HCT116 (cell line): Measurements from ENCODE around the gene STK36. TPM values are rescaled to one million over a fixed set of nuclear protein-coding genes. Genes with fewer than 3 reads are reported as not detected.

Experiments used
- ATAC-seq: fragments of 200-7000 bp; cut with Tn5 transposase; 2 replicates; pipeline ENCODE4 v1.9.1; 2020; ENCODE audit warnings: mild to moderate bottlenecking, moderate library complexity
- BruUV-seq: library from RNA; stranded (reverse); fragments of 400-500 nt; replicated peaks from 2 replicates; lab custom pipeline; 2021; lab: Mats Ljungman, UMichigan
- CTCF ChIA-PET: fragments of 300-600 bp; sonication (Branson Sonifier 250); formaldehyde crosslinking; loops from one replicate; lab custom pipeline; 2021; ENCODE audit warnings: antibody characterized with exemption; lab: Charles Lee
- POLR2A ChIA-PET: fragments of 300-600, 350-600 bp; sonication (Branson Sonifier 250); formaldehyde crosslinking; loops from one replicate; lab custom pipeline; 2021; ENCODE audit warnings: antibody characterized with exemption; lab: Charles Lee
- RAD21 ChIA-PET, 2 experiments: fragments of 300-600 bp; sonication (Branson Sonifier 250); formaldehyde crosslinking; loops; one replicate each; lab custom pipeline; 2023; ENCODE audit warnings: low total read pairs in 2 of 2; ENCODE audit not compliant: uncharacterized antibody in 2 of 2, unreplicated experiment in 2 of 2, low non-redundant PET in 1 of 2; lab: Charles Lee
- DNase-seq: peaks from one replicate; pipeline ENCODE4 v3.0.0-alpha.2; 2010; ENCODE audit warnings: low read depth, low spot score
- H2AFZ ChIP-seq: fragments of 200-600 bp; shearing (Covaris generic), sonication (generic); 2 replicates; pipeline ENCODE4 v1.6.1; 2017; ENCODE audit warnings: low read depth, mixed run types, mixed read lengths, antibody characterized with exemption, low read length; ENCODE audit not compliant: poor library complexity, severe bottlenecking
- H3K27ac ChIP-seq: 2 replicates; pipeline ENCODE4 v1.5.1; 2012; ENCODE audit warnings: low read depth, low read length
- H3K27me3 ChIP-seq: fragments of 200-600 bp; sonication (generic); 2 replicates; pipeline ENCODE4 v1.6.1; 2016; ENCODE audit warnings: mixed run types, low read length, mixed read lengths; ENCODE audit not compliant: insufficient read depth
- H3K36me3 ChIP-seq, 2 experiments: fragments of 200-500 bp in 1 of 2; fragments of 200-600 bp in 1 of 2; sonication (Bioruptor generic) in 1 of 2; sonication (generic) in 1 of 2; 2 replicates each; pipeline versions ENCODE4 v1.5.1 to v1.6.1; 2014 to 2016; ENCODE audit warnings: low read length in 2 of 2, inconsistent platforms in 1 of 2, mixed read lengths in 1 of 2, mixed run types in 1 of 2; ENCODE audit not compliant: insufficient read depth in 2 of 2, control insufficient read depth in 1 of 2
- H3K4me1 ChIP-seq, 2 experiments: fragments of 200-600 bp in 1 of 2; sonication (generic) in 1 of 2; 2 replicates each; pipeline versions ENCODE4 v1.5.1 to v1.6.1; 2012 to 2017; ENCODE audit warnings: low read length in 2 of 2, inconsistent platforms in 1 of 2, mild to moderate bottlenecking in 1 of 2, mixed read lengths in 1 of 2, mixed run types in 1 of 2, moderate library complexity in 1 of 2; ENCODE audit not compliant: insufficient read depth in 2 of 2, control insufficient read depth in 1 of 2
- H3K4me2 ChIP-seq: fragments of 200-600 bp; sonication (generic); 2 replicates; pipeline ENCODE4 v1.6.1; 2017; ENCODE audit warnings: mixed run types, low read length, mixed read lengths
- H3K4me3 ChIP-seq, 2 experiments: fragments of 200-600 bp in 1 of 2; sonication (generic) in 1 of 2; replicated peaks in 1 of 2; 2 replicates each; pipeline ENCODE4 v1.5.1; 2011 to 2016; ENCODE audit warnings: low read length in 2 of 2, control low read depth in 1 of 2, low read depth in 1 of 2, mild to moderate bottlenecking in 1 of 2, mixed read lengths in 1 of 2, mixed run types in 1 of 2
- H3K79me2 ChIP-seq: fragments of 200-600 bp; sonication (generic); 2 replicates; pipeline ENCODE4 v1.6.1; 2017; ENCODE audit warnings: mild to moderate bottlenecking, mixed run types, low read length, moderate library complexity, mixed read lengths; ENCODE audit not compliant: insufficient read depth
- H3K9ac ChIP-seq: fragments of 200-600 bp; sonication (generic); 2 replicates; pipeline ENCODE4 v1.6.1; 2016; ENCODE audit warnings: low read length, mixed read lengths
- H3K9me2 ChIP-seq: fragments of 200-600 bp; sonication (generic), shearing (Covaris generic); 2 replicates; pipeline ENCODE4 v1.6.1; 2017; ENCODE audit warnings: mixed run types, mild to moderate bottlenecking, moderate library complexity; ENCODE audit not compliant: insufficient read depth
- H3K9me3 ChIP-seq, 2 experiments: fragments of 200-500 bp in 1 of 2; fragments of 200-600 bp in 1 of 2; sonication (Bioruptor generic) in 1 of 2; sonication (generic) in 1 of 2; 2 replicates each; pipeline ENCODE4 v1.6.1; 2014 to 2017; ENCODE audit warnings: low read length in 2 of 2, mixed read lengths in 2 of 2, inconsistent platforms in 1 of 2, low read depth in 1 of 2, mild to moderate bottlenecking in 1 of 2, mixed run types in 1 of 2, moderate library complexity in 1 of 2; ENCODE audit not compliant: control insufficient read depth in 1 of 2, insufficient read depth in 1 of 2
- H4K20me1 ChIP-seq: fragments of 200-600 bp; sonication (generic), shearing (Covaris generic); 2 replicates; pipeline ENCODE4 v1.6.1; 2017; ENCODE audit warnings: mixed run types, mild to moderate bottlenecking, moderate library complexity; ENCODE audit not compliant: insufficient read depth
- CBX3 ChIP-seq: IDR thresholded peaks from 2 replicates; pipeline ENCODE4 v1.6.1; 2012; ENCODE audit warnings: low read depth
- EGR1 ChIP-seq: IDR thresholded peaks from 2 replicates; pipeline ENCODE4 v1.6.1; 2012; ENCODE audit warnings: low read depth
- ELF1 ChIP-seq: IDR thresholded peaks from 2 replicates; pipeline ENCODE4 v1.6.1; 2012; ENCODE audit warnings: low read depth, borderline replicate concordance
- EZH2 ChIP-seq: fragments of 200-600 bp; sonication (generic); IDR thresholded peaks from 2 replicates; pipeline ENCODE4 v1.6.1; 2017; ENCODE audit warnings: antibody characterized with exemption, mixed run types
- EZH2phosphoT487 ChIP-seq: fragments of 200-600 bp; IDR thresholded peaks from 2 replicates; pipeline ENCODE4 v1.6.1; 2018; ENCODE audit warnings: antibody characterized with exemption, borderline replicate concordance
- FOSL1 ChIP-seq: IDR thresholded peaks from 2 replicates; pipeline ENCODE4 v1.6.1; 2012; ENCODE audit warnings: low read depth
- JUND ChIP-seq: IDR thresholded peaks from 2 replicates; pipeline ENCODE4 v1.6.1; 2012
- POLR2A ChIP-seq: IDR thresholded peaks from 2 replicates; pipeline ENCODE4 v1.7.0; 2011; ENCODE audit warnings: borderline replicate concordance; ENCODE audit not compliant: insufficient read depth, insufficient read length; ENCODE audit errors: extremely low read depth
- POLR2AphosphoS5 ChIP-seq: IDR thresholded peaks from 2 replicates; pipeline ENCODE4 v1.6.1; 2011; ENCODE audit warnings: mild to moderate bottlenecking, low read depth, low read length, moderate library complexity
- SIN3A ChIP-seq: IDR thresholded peaks from 2 replicates; pipeline ENCODE4 v1.6.1; 2012; ENCODE audit warnings: low read depth
- SP1 ChIP-seq: IDR thresholded peaks from 2 replicates; pipeline ENCODE4 v1.6.1; 2012; ENCODE audit warnings: low read depth
- SRF ChIP-seq: IDR thresholded peaks from 2 replicates; pipeline ENCODE4 v1.6.1; 2012; ENCODE audit warnings: low read depth
- TCF7L2 ChIP-seq: IDR thresholded peaks from 2 replicates; pipeline ENCODE4 v1.7.0; 2011; ENCODE audit warnings: borderline replicate concordance, inconsistent platforms; ENCODE audit not compliant: insufficient read depth, insufficient read length; ENCODE audit errors: extremely low read depth
- YY1 ChIP-seq: IDR thresholded peaks from 2 replicates; pipeline ENCODE4 v1.6.1; 2011; ENCODE audit warnings: low read length, low read depth, moderate library complexity, mild to moderate bottlenecking; ENCODE audit not compliant: insufficient replicate concordance; ENCODE audit errors: extremely low read depth
- ZNF274 ChIP-seq: fragments of 200-500 bp; sonication (Bioruptor generic); IDR thresholded peaks from 2 replicates; pipeline ENCODE4 v1.6.1; 2014; ENCODE audit warnings: mild to moderate bottlenecking, low read depth, low read length, inconsistent platforms
- intact Hi-C: fragments of 100-400 bp; cut with micrococcal nuclease; formaldehyde crosslinking; loops from 2 replicates; pipeline ENCODE4 v1.10.0; 2022
- total RNA-seq: library from RNA; stranded (reverse); gene quantifications from one replicate; pipeline ENCODE4 v1.2.1, GENCODE V29; 2021; ENCODE audit not compliant: unreplicated experiment
- TF ChIP-seq, protein P1 (sequence below), 3 experiments: fragments of 200-600 bp in 1 of 3; sonication (generic) in 1 of 3; IDR thresholded peaks in 2 of 3; conservative IDR thresholded peaks in 1 of 3; 2 replicates each; pipeline ENCODE4 v1.5.1; 2012 to 2017; ENCODE audit warnings: low read depth in 2 of 3, low read length in 2 of 3, antibody characterized with exemption in 1 of 3, borderline replicate concordance in 1 of 3, control low read depth in 1 of 3, mild to moderate bottlenecking in 1 of 3, mixed read lengths in 1 of 3, mixed run types in 1 of 3, moderate library complexity in 1 of 3; ENCODE audit not compliant: insufficient read depth in 1 of 3
- TF ChIP-seq, protein P2 (sequence below): IDR thresholded peaks from 2 replicates; pipeline ENCODE4 v1.6.1; 2012; ENCODE audit warnings: low read depth
- TF ChIP-seq, protein P3 (sequence below): IDR thresholded peaks from 2 replicates; pipeline ENCODE4 v1.6.1; 2012

STK36 gene
- total RNA-seq, 1 experiment from 2014 or later: 45.5 TPM

DNA sequence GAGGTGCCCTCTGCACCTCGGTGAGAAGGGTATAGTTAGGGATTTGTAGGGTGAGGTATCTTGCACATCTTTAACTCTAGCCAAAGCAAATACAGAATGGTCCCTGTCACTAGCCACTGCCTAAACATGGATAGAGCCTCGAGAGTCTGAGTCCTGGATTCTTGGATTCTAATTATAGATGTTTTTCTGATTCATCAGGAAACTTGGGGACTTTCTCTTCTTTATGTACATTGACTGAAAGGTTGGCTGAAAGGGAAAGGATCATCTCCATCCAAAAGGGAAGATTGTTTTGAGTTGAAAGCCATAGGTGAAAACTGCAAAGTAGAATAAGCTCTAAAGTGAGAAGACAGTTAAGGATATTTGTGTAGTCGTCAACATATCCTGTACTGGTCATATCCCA, 8.2 kb downstream of the STK36 start:
- no peak for TF ChIP-seq POLR2AphosphoS5
- TF ChIP-seq JUND: no peak
- TF ChIP-seq EZH2phosphoT487: no peak
- no peak for TF ChIP-seq EZH2
- TF ChIP-seq FOSL1: no peak
- no peak for TF ChIP-seq TCF7L2
- TF ChIP-seq SP1: no peak
- TF ChIP-seq SRF: no peak
- TF ChIP-seq, protein P1, sequence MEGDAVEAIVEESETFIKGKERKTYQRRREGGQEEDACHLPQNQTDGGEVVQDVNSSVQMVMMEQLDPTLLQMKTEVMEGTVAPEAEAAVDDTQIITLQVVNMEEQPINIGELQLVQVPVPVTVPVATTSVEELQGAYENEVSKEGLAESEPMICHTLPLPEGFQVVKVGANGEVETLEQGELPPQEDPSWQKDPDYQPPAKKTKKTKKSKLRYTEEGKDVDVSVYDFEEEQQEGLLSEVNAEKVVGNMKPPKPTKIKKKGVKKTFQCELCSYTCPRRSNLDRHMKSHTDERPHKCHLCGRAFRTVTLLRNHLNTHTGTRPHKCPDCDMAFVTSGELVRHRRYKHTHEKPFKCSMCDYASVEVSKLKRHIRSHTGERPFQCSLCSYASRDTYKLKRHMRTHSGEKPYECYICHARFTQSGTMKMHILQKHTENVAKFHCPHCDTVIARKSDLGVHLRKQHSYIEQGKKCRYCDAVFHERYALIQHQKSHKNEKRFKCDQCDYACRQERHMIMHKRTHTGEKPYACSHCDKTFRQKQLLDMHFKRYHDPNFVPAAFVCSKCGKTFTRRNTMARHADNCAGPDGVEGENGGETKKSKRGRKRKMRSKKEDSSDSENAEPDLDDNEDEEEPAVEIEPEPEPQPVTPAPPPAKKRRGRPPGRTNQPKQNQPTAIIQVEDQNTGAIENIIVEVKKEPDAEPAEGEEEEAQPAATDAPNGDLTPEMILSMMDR (IDR thresholded peaks at IDR 0.05 in 2 of 3, conservative IDR thresholded peaks at IDR 0.05 in 1 of 3; ENCODE audit: borderline replicate concordance in 1 of 3, insufficient read depth in 1 of 3, low read depth in 2 of 3, low read length in 2 of 3): no peak
- TF ChIP-seq, protein P2, sequence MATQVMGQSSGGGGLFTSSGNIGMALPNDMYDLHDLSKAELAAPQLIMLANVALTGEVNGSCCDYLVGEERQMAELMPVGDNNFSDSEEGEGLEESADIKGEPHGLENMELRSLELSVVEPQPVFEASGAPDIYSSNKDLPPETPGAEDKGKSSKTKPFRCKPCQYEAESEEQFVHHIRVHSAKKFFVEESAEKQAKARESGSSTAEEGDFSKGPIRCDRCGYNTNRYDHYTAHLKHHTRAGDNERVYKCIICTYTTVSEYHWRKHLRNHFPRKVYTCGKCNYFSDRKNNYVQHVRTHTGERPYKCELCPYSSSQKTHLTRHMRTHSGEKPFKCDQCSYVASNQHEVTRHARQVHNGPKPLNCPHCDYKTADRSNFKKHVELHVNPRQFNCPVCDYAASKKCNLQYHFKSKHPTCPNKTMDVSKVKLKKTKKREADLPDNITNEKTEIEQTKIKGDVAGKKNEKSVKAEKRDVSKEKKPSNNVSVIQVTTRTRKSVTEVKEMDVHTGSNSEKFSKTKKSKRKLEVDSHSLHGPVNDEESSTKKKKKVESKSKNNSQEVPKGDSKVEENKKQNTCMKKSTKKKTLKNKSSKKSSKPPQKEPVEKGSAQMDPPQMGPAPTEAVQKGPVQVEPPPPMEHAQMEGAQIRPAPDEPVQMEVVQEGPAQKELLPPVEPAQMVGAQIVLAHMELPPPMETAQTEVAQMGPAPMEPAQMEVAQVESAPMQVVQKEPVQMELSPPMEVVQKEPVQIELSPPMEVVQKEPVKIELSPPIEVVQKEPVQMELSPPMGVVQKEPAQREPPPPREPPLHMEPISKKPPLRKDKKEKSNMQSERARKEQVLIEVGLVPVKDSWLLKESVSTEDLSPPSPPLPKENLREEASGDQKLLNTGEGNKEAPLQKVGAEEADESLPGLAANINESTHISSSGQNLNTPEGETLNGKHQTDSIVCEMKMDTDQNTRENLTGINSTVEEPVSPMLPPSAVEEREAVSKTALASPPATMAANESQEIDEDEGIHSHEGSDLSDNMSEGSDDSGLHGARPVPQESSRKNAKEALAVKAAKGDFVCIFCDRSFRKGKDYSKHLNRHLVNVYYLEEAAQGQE: no peak
- no peak for TF ChIP-seq SIN3A
- TF ChIP-seq POLR2A: no peak
- no peak for TF ChIP-seq EGR1
- TF ChIP-seq ZNF274: no peak
- TF ChIP-seq CBX3: no peak
- TF ChIP-seq, protein P3, sequence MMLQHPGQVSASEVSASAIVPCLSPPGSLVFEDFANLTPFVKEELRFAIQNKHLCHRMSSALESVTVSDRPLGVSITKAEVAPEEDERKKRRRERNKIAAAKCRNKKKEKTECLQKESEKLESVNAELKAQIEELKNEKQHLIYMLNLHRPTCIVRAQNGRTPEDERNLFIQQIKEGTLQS: no peak
- no peak for TF ChIP-seq ELF1
- TF ChIP-seq YY1: no peak
- H3K4me3 ChIP-seq: no peak overlapping the region
- no TSS peak for BruUV-seq
- H3K79me2 ChIP-seq: no peaks in the 10 kb centered on the region
- no peaks in the 10 kb centered on the region for H3K9me3 ChIP-seq
- peaks cover 0 to 7% of the 10 kb centered on the region in 2 experiments; a peak in 2 of 4 replicates for H3K36me3 ChIP-seq
- no peaks in the 10 kb centered on the region for H4K20me1 ChIP-seq
- CTCF ChIA-PET: no interaction called here
- intact Hi-C loops: no loop called here
- peaks cover 0 to 4% of the 10 kb centered on the region in 2 experiments; a peak in 1 of 4 replicates for H3K4me1 ChIP-seq
- H3K27me3 ChIP-seq: no peaks in the 10 kb centered on the region
- no peak overlapping the region for H2AFZ ChIP-seq
- H3K9ac ChIP-seq: no peak overlapping the region
- H3K4me2 ChIP-seq: no peak overlapping the region
- ATAC-seq (no peak), DNase-seq (no peak)
- H3K9me2 ChIP-seq: no peaks in the 10 kb centered on the region
- POLR2A ChIA-PET: no interaction called here
- RAD21 ChIA-PET: no interaction called here
- H3K27ac ChIP-seq: no peak overlapping the region
